GM21619 (cell line): ENCODE measurements around the gene BAZ2B.
"Not testable (repeated sequence)": the region's sequence is repeated elsewhere in the genome, so short reads cannot be mapped to it uniquely, and the experiment has no call there.

Source experiments
- ATAC-seq: cut with Tn5 transposase; IDR thresholded peaks from one replicate; pipeline ENCODE4 v1.9.1; 2021; ENCODE audit not compliant: unreplicated experiment

Gene BAZ2B

GRCh38 chr2:159542101-159542500 is 74.2 kb downstream of the BAZ2B start:
- ATAC-seq = no peak

- ATAC-seq = no peak
These were observed 76.6 kb downstream of the BAZ2B start for GRCh38 chr2:159539701-159540100.

- ATAC-seq = no peak
These were observed 77.5 kb downstream of the BAZ2B start for GRCh38 chr2:159538801-159539200.

- not testable (repeated sequence) for ATAC-seq
These were observed 81.1 kb downstream of the BAZ2B start for GRCh38 chr2:159535261-159535660.

- no peak for ATAC-seq
These were observed 84.9 kb downstream of the BAZ2B start for GRCh38 chr2:159531475-159531874.

GRCh38 chr2:159526433-159526832 is 89.9 kb downstream of the BAZ2B start:
- ATAC-seq = no peak

GRCh38 chr2:159525012-159525411 is 91.3 kb downstream of the BAZ2B start:
- no peak for ATAC-seq

GRCh38 chr2:159521272-159521671 is 95.1 kb downstream of the BAZ2B start:
- ATAC-seq = no peak

- ATAC-seq = no peak
These were observed 97.9 kb downstream of the BAZ2B start for GRCh38 chr2:159518321-159519005.

- ATAC-seq = peak; percentile 91
These were observed 100.0 kb downstream of the BAZ2B start for GRCh38 chr2:159516241-159516758.

GRCh38 chr2:159515441-159515840 is 100.9 kb downstream of the BAZ2B start:
- ATAC-seq = no peak

GRCh38 chr2:159513745-159514144 is 102.6 kb downstream of the BAZ2B start:
- no peak for ATAC-seq

GRCh38 chr2:159508140-159508539 is 108.2 kb downstream of the BAZ2B start:
- ATAC-seq = no peak

- ATAC-seq = no peak
These were observed 109.4 kb downstream of the BAZ2B start for GRCh38 chr2:159506764-159507440.

- ATAC-seq = no peak
These were observed 110.1 kb downstream of the BAZ2B start for GRCh38 chr2:159506202-159506601.

GRCh38 chr2:159505196-159505595 is 111.2 kb downstream of the BAZ2B start:
- ATAC-seq = no peak

GRCh38 chr2:159501743-159502142 is 114.6 kb downstream of the BAZ2B start:
- no peak for ATAC-seq

GRCh38 chr2:159497847-159498246 is 118.5 kb downstream of the BAZ2B start:
- no peak for ATAC-seq

GRCh38 chr2:159497256-159497655 is 119.1 kb downstream of the BAZ2B start:
- ATAC-seq = no peak

- ATAC-seq = no peak
These were observed 126.9 kb downstream of the BAZ2B start for GRCh38 chr2:159489476-159489875.

GRCh38 chr2:159484532-159484931 is 131.8 kb downstream of the BAZ2B start:
- ATAC-seq = no peak

- ATAC-seq = no peak
These were observed 140.0 kb downstream of the BAZ2B start for GRCh38 chr2:159476329-159476728.
